ENCODE results near the gene CCDC149. TPM values are rescaled to one million over a fixed set of nuclear protein-coding genes. Genes with fewer than 3 reads are reported as not detected.

CCDC149 gene
- total RNA-seq, 1 donor from 2014 or later = 16.7 TPM

DNA sequence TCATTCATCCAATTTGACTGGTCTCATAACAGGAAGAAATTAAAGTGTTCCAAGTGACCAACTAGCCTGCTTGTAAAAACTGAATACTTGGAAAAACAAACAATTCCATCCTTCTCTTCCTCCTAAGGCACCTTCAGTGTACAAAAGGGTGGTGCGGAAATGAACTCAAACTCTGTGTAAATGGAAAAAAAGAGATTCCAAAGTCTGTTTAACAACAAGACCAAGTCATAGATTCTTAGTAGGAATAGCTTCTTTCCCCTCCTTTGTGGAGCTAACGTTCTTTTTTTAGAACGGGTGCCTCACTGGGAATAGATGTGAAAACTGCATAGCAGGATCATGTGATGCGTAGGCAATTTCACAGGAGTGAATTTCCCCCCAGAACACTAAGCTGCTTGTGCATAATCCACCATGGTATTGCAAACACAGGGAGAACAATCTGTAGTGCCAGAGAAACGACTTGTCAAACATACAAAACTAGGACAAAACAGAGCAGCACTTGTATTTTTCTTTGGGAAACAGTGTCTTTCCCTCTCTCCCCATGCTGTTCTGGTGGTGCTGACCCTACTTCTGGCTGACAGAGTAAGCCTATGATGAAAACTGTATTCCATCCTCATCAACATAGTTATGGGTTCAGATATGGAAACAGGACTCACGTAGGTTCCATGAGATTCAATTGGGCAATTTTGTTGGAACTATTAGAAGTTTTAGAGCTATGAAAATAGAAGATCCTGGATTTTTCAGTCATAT is 130.7 kb downstream of the CCDC149 start:
- no peak for TF ChIP-seq POLR2A (IDR thresholded peaks at IDR 0.05)
- TF ChIP-seq POLR2AphosphoS5 (IDR thresholded peaks at IDR 0.05; ENCODE audit: insufficient read depth in 1 of 2, low read depth in 1 of 2) = peak in 1 of 2 donors; percentile 69
- TF ChIP-seq, protein P1, sequence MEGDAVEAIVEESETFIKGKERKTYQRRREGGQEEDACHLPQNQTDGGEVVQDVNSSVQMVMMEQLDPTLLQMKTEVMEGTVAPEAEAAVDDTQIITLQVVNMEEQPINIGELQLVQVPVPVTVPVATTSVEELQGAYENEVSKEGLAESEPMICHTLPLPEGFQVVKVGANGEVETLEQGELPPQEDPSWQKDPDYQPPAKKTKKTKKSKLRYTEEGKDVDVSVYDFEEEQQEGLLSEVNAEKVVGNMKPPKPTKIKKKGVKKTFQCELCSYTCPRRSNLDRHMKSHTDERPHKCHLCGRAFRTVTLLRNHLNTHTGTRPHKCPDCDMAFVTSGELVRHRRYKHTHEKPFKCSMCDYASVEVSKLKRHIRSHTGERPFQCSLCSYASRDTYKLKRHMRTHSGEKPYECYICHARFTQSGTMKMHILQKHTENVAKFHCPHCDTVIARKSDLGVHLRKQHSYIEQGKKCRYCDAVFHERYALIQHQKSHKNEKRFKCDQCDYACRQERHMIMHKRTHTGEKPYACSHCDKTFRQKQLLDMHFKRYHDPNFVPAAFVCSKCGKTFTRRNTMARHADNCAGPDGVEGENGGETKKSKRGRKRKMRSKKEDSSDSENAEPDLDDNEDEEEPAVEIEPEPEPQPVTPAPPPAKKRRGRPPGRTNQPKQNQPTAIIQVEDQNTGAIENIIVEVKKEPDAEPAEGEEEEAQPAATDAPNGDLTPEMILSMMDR (IDR thresholded peaks at IDR 0.05) = no peak
- Histone ChIP-seq H3K27ac (no peak overlapping the region), H3K27me3 (no peaks in the 10 kb centered on the region), H3K4me1 (peaks cover 44% of the 10 kb centered on the region), H3K4me3 (no peak overlapping the region), H3K36me3 (no peaks in the 10 kb centered on the region), H3K9me3 (no peaks in the 10 kb centered on the region)
- intact Hi-C loops (cut with DNase I) = no loop called here
- no peak for DNase-seq (ENCODE audit: extremely low spot score in 2 of 2)

DNA sequence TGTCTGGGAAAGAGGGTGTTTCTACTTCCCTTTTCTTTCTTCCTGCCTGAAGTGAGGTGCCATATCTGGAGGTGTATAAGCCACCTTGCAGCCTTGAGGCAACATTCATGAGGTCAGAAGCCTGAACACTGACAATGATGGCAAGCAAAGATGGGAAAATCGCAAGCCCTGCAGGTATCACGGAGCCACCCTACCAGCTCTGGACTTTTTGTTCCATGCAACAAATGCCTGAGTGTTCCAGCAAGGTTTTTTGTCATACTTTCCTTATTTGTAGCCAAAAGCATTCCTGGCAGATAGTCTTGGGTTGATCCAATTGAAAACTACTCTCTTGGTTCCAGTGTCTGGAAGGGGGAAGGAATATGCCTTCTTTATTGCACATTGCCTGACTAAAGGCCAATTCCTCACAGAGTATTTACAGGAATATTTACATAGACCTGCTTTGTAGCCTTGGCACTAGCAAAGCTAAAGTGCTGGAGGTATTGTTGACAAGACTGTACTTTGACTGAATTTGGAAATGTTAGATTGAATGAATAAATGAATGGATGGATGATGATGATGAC is 131.8 kb downstream of the CCDC149 start:
- no peak for TF ChIP-seq POLR2AphosphoS5 (IDR thresholded peaks at IDR 0.05; ENCODE audit: insufficient read depth in 1 of 2, low read depth in 1 of 2)
- TF ChIP-seq POLR2A (IDR thresholded peaks at IDR 0.05) = no peak
- no peaks in the 10 kb centered on the region for H3K36me3 ChIP-seq
- intact Hi-C loops (cut with DNase I) = no loop called here
- no peak for DNase-seq (ENCODE audit: extremely low spot score in 2 of 2)
- peaks cover 44% of the 10 kb centered on the region for H3K4me1 ChIP-seq
- H3K27me3 ChIP-seq = no peaks in the 10 kb centered on the region
- H3K4me3 ChIP-seq = no peak overlapping the region
- H3K27ac ChIP-seq = no peak overlapping the region
- no peaks in the 10 kb centered on the region for H3K9me3 ChIP-seq

DNA sequence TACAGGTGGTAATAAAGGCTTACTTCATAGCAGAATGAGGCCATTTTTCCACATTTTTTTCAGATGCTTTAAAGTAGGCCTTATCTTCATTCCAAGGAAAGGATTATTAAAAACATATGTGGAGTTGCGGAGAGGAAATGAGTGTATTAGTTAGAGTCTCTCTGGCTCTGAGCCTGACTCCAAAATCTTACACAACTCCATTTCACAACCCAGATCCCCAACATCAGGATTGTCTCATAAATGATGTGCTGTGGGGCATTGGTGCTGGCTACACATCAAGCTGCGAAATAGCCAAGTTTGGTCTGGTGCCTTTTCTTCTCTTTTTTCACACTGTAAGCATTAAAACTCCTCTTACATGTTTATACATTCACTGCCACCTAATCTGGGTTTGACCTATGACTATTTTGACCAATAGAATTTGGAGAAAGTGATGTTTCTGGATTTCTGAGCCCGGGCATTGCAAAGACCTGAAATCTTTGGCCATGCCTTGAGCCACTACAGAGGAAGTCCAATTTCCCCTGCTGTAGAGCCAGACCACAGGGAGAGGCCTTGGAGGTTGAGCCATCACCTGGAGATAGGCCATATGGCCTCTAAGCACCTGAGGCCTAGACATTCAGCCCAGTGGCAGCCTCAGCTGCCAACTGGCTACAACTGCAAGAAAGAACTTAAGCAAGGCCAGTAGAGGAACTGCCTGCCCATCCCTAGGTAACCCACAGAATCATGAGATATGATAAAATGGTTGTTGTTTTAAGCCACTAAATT is 134.2 kb downstream of the CCDC149 start:
- TF ChIP-seq POLR2AphosphoS5 (IDR thresholded peaks at IDR 0.05; ENCODE audit: insufficient read depth in 1 of 2, low read depth in 1 of 2) (peak; percentile 37 to 48), POLR2A (IDR thresholded peaks at IDR 0.05) (no peak)
- TF ChIP-seq, protein P1 (IDR thresholded peaks at IDR 0.05) = no peak
- Histone ChIP-seq H3K27me3 (no peaks in the 10 kb centered on the region), H3K36me3 (no peaks in the 10 kb centered on the region), H3K27ac (peak overlapping the region; percentile 36), H3K9me3 (no peaks in the 10 kb centered on the region), H3K4me1 (peaks cover 44% of the 10 kb centered on the region), H3K4me3 (no peak overlapping the region)
- DNase-seq (ENCODE audit: extremely low spot score in 2 of 2) = peak in 1 of 2 donors; percentile 94
- intact Hi-C loops (cut with DNase I) = no loop called here

DNA sequence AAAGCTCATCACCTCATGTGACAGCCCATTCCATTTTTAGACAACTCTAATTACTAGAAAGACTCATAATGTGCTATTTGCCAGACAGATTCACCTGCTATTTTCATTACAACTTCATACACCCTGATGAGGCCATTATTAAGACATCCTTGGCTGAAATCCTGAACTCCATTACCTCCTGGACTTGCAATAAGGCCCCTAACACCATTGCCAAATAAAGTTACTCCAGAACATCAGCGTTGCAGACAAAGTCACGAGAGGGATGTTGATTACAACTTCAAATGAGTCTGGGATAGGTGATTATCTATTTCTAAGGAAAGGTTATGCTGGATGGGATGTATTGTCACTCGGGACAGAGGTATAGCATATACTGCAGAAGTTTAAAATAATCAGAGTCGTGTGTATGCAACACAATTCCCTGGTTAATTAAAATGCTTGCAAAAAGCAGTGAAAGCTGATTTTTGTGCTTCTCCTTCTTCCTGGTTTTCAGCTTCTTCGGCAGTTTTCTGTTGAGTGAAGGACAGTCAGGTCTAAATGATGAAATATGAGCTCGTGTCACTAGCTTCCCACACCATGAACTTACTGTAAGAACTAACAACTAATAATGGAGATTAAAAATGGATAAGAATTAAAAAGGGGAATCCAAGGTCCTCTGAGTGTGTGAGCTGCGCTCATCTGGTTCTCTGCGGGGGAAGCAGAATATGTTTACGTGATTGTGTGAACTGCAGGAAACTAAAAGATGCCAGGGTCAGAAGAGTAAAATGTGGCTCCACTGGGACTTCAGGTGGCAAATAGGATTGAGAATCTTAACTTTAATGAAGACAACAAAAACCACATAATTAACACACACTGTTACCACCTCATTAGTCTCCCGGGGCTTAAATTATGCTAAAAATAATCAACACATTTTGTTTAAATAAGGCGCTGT is 135.0 kb downstream of the CCDC149 start:
- Histone ChIP-seq H3K36me3 (no peaks in the 10 kb centered on the region), H3K4me1 (peaks cover 44% of the 10 kb centered on the region), H3K4me3 (no peak overlapping the region), H3K9me3 (no peaks in the 10 kb centered on the region), H3K27me3 (no peaks in the 10 kb centered on the region), H3K27ac (peak overlapping the region; percentile 27)
- intact Hi-C loops (cut with DNase I) = no loop called here
- TF ChIP-seq POLR2A (IDR thresholded peaks at IDR 0.05) = no peak
- TF ChIP-seq POLR2AphosphoS5 (IDR thresholded peaks at IDR 0.05; ENCODE audit: insufficient read depth in 1 of 2, low read depth in 1 of 2) = no peak
- TF ChIP-seq, protein P1 (IDR thresholded peaks at IDR 0.05) = no peak
- no peak for DNase-seq (ENCODE audit: extremely low spot score in 2 of 2)

DNA sequence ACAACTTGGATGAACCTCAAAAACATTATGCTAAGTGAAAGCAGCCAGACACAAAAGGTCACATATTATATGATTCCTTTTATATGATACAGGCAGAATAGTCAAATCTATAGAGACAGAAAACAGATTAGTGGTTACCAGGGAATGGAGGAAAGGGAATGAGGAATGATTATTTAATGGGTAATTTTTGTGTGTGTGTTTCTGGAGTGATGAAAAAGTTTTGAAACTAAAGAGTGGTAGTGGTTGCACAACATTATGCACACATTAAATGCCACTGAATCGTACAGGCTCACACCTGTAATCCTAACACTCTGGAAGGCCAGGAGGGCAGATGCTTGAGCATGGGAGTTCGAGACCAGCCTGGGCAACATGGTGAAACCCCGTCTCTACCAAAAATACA is 137.1 kb downstream of the CCDC149 start:
- TF ChIP-seq POLR2A (IDR thresholded peaks at IDR 0.05) = no peak
- TF ChIP-seq, protein P1 (IDR thresholded peaks at IDR 0.05) = no peak
- TF ChIP-seq POLR2AphosphoS5 (IDR thresholded peaks at IDR 0.05; ENCODE audit: insufficient read depth in 1 of 2, low read depth in 1 of 2) = no peak
- no peak for DNase-seq (ENCODE audit: extremely low spot score in 2 of 2)
- no peaks in the 10 kb centered on the region for H3K9me3 ChIP-seq
- intact Hi-C loops (cut with DNase I) = no loop called here
- no peak overlapping the region for H3K4me3 ChIP-seq
- H3K27ac ChIP-seq = no peak overlapping the region
- H3K4me1 ChIP-seq = peaks cover 36% of the 10 kb centered on the region
- no peaks in the 10 kb centered on the region for H3K36me3 ChIP-seq
- H3K27me3 ChIP-seq = no peaks in the 10 kb centered on the region

Measured in vagina (tissue), 2 donors.